Measurements from ENCODE around the gene TPM1.
A peak's percentile ranks its signal among the peaks of the same experiment; 100 is the strongest.

TPM1 gene

GRCh38 chr15:63057468-63058345 lies 15.2 kb downstream of the TPM1 start:
- no peak for DNase-seq

- DNase-seq, result no peak
Measured at GRCh38 chr15:63059075-63059474, 16.5 kb downstream of the TPM1 start.

- DNase-seq, result no peak
Measured at GRCh38 chr15:63059573-63060216, 17.1 kb downstream of the TPM1 start.

DNA sequence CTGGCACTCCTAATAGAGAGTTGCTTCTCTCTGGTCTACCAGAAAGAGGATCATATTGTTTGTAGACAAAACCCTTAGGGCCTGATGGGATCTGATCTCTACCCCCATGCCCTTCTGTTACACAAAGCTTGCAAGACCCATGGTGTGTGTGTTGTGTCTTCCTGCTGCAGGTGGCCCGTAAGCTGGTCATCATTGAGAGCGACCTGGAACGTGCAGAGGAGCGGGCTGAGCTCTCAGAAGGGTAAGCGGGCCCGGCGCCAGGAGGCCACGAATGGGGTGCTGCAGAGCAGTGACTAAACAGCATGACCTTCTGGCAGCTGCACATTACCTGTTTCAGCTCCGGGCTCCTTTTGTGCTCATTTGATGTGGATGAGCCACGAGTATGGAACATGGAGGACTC lies 18.2 kb downstream of the TPM1 start:
- no peak for DNase-seq

DNA sequence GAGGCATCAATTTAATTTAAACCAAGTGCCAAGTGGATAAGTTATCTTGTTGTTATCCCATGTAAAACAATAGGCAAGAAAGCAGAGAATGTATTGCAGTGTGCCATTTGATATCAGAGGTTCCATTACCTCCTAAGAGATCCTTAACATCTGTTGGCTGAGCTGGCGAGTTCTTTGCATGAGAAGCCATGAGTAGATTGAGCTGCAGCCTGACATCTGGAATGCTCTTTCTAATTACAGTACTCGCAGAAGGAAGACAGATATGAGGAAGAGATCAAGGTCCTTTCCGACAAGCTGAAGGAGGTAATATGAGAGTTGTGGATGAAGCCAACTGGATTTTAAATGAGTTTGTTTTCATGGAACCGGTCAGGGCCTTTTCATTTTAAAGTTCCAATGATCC lies 19.4 kb downstream of the TPM1 start:
- peak; percentile 56 to 95 for DNase-seq

DNA sequence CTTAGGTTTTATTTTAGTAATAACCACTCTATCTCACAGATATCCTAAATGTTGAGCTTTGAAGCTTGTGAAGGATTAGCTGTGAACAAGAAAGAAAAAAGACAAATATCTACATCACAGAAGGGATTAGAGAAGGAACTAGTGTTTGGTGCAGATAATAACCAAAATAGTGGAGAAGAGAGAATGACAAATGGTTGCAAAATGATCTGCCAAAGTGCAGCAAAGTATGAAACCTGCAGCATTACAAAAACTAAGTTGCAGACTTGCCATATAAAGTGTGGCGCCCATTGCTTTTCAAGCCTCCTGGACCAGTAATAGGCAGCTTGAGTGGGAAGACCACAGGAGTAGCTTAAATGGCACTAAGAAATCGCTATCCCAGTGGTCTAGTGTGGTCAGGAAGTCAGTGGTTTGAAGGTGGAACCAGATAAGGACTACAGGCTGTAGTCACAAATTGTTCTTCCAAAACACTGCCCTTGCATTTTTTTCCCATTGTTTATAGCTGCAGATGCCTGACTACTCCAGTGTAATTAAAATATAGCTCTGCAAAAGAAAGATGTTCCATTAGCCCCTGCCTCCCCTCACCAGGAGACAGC lies 20.7 kb downstream of the TPM1 start:
- DNase-seq, result no peak

DNA sequence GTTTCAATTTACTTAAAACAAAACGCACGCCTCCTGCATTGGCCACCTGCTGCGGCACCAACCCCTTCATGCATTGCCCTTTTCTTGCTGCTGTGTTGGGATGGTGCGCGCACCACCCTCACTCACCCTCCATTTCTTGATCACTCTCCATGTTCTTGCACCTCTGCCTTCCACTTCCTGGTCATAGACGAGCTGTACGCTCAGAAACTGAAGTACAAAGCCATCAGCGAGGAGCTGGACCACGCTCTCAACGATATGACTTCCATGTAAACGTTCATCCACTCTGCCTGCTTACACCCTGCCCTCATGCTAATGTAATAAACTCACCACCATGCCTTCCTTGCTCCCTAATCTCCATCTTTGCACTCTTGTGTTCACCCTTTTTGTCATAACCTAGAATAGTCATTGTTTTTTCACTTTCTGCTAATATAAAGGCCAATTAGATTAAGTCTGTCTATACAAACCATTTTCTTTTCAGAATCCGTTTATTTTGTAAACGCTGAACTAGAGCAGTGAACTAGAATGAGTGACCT lies 21.4 kb downstream of the TPM1 start:
- DNase-seq, result no peak

- DNase-seq, result peak in 1 of 2 experiments; percentile 28
Measured at GRCh38 chr15:63065262-63066221, 23.0 kb downstream of the TPM1 start.

GRCh38 chr15:63066272-63066671 lies 23.7 kb downstream of the TPM1 start:
- DNase-seq, result no peak

- DNase-seq, result no peak
Measured at GRCh38 chr15:63067306-63067705, 24.8 kb downstream of the TPM1 start.

DNA sequence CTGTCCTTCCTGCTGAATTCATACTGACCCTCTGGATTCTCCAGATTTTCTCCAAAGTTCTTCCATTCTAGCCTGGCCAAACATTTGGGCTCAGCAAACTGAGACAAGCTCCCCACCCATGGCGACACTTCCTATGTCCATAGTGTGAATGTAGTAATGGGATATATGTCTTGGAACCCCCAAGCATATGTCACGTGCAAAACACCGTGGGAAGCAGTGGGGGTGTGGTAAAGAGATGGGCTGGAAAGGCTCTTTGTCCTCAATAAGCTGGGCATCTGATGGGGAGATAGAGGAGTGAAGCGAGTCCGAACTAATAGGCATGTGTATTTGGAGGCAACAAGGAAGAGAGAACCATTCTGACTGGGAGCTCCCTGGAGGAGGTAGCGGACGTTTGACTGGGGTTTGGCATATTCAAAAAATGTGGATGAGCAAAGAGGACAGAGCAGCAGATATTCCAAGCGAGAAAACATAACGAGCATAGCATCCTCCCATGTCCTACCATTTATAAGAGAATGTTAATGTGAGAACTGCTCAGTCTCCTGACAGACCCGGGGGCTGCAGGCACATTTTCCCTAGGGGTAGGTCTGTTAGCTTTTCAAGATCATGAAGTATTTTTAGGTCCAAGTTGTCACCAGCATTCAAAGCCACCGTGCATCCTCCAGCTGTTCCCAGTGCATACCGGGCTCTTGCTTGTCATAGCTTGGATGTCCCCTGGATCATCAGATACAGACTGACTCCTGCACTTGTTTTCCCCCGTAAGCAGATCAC lies 25.6 kb downstream of the TPM1 start:
- no peak for DNase-seq

DNA sequence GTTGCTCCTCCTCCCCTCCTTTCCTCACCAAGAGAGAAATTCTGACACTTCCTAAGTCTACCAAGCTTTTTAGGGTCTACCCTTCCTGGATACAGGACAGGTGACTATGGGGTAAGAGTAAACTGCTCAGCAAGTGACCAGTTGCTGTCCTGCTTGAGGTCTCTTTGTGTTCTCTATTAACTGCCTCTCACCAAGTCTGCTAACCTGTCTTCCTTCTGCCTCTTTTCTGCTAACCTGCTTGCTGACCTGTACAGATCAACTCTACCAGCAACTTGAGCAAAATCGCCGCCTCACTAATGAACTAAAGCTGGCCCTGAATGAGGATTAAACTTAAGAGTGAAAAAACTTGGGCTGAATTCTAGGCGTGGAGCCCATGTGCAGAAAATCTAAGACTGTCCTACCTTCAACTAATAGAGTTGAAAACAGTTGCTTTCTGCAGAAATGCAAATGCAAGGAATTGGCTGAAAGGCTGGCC lies 27.1 kb downstream of the TPM1 start:
- no peak for DNase-seq

- DNase-seq, result no peak
Measured at GRCh38 chr15:63070681-63071129, 28.2 kb downstream of the TPM1 start.

DNA sequence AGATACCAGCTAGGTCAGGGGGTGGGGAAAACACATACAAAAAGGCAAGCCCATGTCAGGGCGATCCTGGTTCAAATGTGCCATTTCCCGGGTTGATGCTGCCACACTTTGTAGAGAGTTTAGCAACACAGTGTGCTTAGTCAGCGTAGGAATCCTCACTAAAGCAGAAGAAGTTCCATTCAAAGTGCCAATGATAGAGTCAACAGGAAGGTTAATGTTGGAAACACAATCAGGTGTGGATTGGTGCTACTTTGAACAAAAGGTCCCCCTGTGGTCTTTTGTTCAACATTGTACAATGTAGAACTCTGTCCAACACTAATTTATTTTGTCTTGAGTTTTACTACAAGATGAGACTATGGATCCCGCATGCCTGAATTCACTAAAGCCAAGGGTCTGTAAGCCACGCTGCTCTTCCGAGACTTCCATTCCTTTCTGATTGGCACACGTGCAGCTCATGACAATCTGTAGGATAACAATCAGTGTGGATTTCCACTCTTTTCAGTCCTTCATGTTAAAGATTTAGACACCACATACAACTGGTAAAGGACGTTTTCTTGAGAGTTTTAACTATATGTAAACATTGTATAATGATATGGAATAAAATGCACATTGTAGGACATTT lies 28.9 kb downstream of the TPM1 start:
- DNase-seq, result no peak

DNA sequence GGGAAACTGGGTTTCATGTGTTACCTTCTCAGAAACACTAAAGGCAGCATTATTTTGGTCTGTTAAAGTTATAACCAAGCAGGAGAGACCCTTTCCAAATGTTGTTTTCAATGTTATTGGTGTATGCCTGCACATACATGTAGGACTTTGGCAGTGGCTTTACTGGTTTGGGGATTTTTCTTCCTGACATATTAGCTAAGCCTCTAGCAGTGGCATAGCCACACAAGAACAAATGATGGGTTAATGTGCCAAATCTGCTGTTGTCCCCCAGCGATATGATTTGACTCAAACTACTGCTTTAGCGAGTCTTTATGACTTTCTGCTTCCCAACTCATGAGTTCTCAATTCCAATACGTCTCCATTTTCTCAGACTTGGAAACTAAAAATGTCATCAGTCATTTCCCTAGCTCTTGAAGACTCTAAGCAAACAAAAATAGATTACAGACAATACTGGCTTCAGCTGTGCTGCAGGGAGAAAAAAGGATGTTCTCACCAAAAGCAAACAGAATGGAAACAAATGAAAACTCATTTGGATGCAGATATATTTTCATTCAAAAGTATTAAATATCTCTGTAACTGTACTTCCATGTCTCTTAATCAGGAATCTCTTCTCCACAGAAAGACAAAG lies 29.6 kb downstream of the TPM1 start:
- DNase-seq, result no peak

DNA sequence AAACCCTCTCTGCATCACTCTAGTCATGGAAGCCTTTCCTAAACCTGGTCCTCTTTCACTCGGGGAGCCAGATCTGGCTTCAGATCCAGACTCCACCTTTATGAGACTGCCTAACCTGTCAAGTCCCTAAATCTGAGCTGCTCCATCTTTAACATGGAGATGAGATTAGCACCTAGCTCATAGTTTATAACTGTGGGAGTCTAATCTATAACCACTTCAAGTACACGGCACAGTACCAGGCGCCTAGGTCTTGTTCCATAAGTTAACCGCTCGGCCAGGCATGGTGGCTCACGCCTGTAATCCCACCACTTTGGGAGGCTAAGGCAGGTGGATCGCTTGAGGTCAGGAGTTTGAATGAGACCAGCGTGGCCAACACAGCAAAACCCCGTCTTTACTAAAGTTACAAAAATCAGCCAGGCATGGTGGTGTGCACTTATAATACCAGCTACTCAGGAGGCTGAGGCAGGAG lies 30.3 kb downstream of the TPM1 start:
- no peak for DNase-seq

GRCh38 chr15:63073497-63074172 lies 31.1 kb downstream of the TPM1 start:
- DNase-seq, result no peak

DNA sequence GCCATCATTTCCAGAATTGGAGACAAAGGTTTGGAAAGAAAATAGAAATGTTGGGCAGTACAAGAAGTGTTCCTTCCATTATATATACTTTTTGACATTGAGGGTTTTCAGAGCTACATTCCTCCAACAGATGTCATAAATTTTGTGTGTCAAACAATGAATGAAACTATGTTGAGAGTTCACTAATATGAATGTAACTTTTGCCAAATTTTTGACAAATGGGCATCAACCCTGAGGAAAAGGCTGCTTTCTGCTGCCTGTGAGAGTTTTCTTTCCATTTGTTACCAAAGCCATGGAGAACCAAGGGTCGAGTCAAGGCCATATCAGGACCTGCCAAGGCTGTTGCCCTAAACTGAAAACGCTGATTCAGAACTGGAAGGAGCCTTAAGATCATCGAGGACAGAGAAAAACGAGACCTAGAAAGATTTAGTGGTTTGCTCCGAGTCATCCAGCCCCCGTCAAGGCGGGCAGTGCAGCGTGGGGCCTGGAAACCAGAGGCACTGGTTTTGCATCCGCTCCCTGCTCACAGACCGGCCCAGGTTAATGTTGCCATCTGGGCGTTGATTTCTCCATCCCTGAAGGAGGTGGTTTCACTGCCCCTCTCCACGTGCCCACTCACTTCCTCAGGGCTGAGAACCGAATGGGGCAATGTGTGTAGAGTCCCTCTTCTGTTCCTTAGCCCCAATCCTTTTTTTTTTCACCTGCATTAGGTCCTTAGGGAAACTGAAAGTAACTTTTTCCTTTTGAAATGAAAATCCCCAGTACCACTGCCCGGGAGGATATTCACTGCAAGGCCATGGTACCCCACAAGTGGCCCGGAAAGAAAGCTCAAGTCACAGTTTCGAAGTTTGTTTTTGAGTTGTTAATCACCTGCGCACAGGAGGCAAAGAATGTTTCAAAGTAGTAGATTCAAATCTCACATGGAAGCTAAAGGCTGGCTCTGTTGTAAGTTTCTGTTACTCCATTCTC lies 32.8 kb downstream of the TPM1 start:
- no peak for DNase-seq

Data from NCI-H524 (cell line).